HG03558 (cell line): ENCODE measurements around the gene RPS23.
A peak's percentile ranks its signal among the peaks of the same experiment; 100 is the strongest.

Experiments
- ATAC-seq: cut with Tn5 transposase; IDR thresholded peaks from one replicate; pipeline ENCODE4 v1.9.1; 2021; ENCODE audit warnings: moderate number of reproducible peaks; ENCODE audit not compliant: unreplicated experiment; ENCODE audit errors: extremely low read depth

Gene RPS23

GRCh38 chr5:82255844-82256243, 22.3 kb downstream of the RPS23 start:
- no peak for ATAC-seq

GRCh38 chr5:82252744-82253143, 25.4 kb downstream of the RPS23 start:
- no peak for ATAC-seq

- ATAC-seq, result no peak
These were observed 31.1 kb downstream of the RPS23 start for GRCh38 chr5:82246960-82247574.

GRCh38 chr5:82244854-82245635, 33.1 kb downstream of the RPS23 start:
- no peak for ATAC-seq

- no peak for ATAC-seq
These were observed 34.0 kb downstream of the RPS23 start for GRCh38 chr5:82244151-82244550.

- no peak for ATAC-seq
These were observed 43.3 kb downstream of the RPS23 start for GRCh38 chr5:82234885-82235284.

GRCh38 chr5:82225525-82226172, 52.5 kb downstream of the RPS23 start:
- peak; percentile 86 for ATAC-seq
